Keratinocyte (primary cell): ENCODE results near the gene MYH9. TPM values are rescaled to one million over a fixed set of nuclear protein-coding genes. Genes with fewer than 3 reads are reported as not detected.
A peak's percentile ranks its signal among the peaks of the same experiment; 100 is the strongest.

Experiments
- DNase-seq: peaks from one replicate; pipeline ENCODE4 v3.0.0-alpha.2; 2011; ENCODE audit warnings: low read depth, missing footprints, low spot score
- FAIRE-seq: peaks from 2 replicates; lab custom pipeline; 2011; peaks lifted over from hg19 to GRCh38; lab: Jason Lieb, UNC
- H2AFZ ChIP-seq: 2 replicates; pipeline ENCODE4 v1.6.0; 2012; ENCODE audit warnings: low read length, control low read depth, inconsistent platforms; ENCODE audit not compliant: control insufficient read depth
- H3K27ac ChIP-seq: 2 replicates; pipeline ENCODE4 v1.5.1; 2011; ENCODE audit warnings: low read length; ENCODE audit not compliant: control insufficient read depth, insufficient read depth
- H3K27me3 ChIP-seq: 3 replicates; pipeline ENCODE4 v1.6.0; 2011; ENCODE audit warnings: low read length; ENCODE audit not compliant: control insufficient read depth, insufficient read depth; ENCODE audit errors: extremely low read depth
- H3K36me3 ChIP-seq, 2 experiments: 2 replicates in 1 of 2; 3 replicates in 1 of 2; pipeline ENCODE4 v1.5.1; 2011; ENCODE audit warnings: low read length in 2 of 2, mild to moderate bottlenecking in 1 of 2; ENCODE audit not compliant: control insufficient read depth in 2 of 2, insufficient read depth in 2 of 2; ENCODE audit errors: extremely low read depth in 1 of 2
- H3K4me1 ChIP-seq: 3 replicates; pipeline ENCODE4 v1.5.1; 2011; ENCODE audit warnings: low read length; ENCODE audit not compliant: control insufficient read depth, insufficient read depth; ENCODE audit errors: extremely low read depth
- H3K4me2 ChIP-seq: 3 replicates; pipeline ENCODE4 v1.6.0; 2011; ENCODE audit warnings: low read depth, low read length; ENCODE audit not compliant: control insufficient read depth, insufficient read depth; ENCODE audit errors: extremely low read depth
- H3K4me3 ChIP-seq, 3 experiments: fragments of 200-600 bp in 1 of 3; sonication (generic) in 1 of 3; 2 replicates in 2 of 3; 3 replicates in 1 of 3; pipeline ENCODE4 v1.5.1; 2011 to 2016; ENCODE audit warnings: low read length in 3 of 3, mild to moderate bottlenecking in 3 of 3, control low read depth in 2 of 3, inconsistent platforms in 1 of 3, low read depth in 1 of 3, mixed read lengths in 1 of 3, mixed run types in 1 of 3, moderate library complexity in 1 of 3; ENCODE audit not compliant: control insufficient read depth in 2 of 3, insufficient read depth in 2 of 3; ENCODE audit errors: extremely low read depth in 1 of 3
- H3K79me2 ChIP-seq: 2 replicates; pipeline ENCODE4 v1.6.0; 2012; ENCODE audit warnings: low read length; ENCODE audit not compliant: control insufficient read depth, insufficient read depth
- H3K9ac ChIP-seq: 3 replicates; pipeline ENCODE4 v1.6.0; 2011; ENCODE audit warnings: low read length; ENCODE audit not compliant: control insufficient read depth, insufficient read depth; ENCODE audit errors: extremely low read depth
- H3K9me1 ChIP-seq: 3 replicates; pipeline ENCODE4 v1.6.0; 2011; ENCODE audit warnings: low read length; ENCODE audit not compliant: control insufficient read depth, insufficient read depth; ENCODE audit errors: extremely low read depth
- H3K9me3 ChIP-seq: 2 replicates; pipeline ENCODE4 v1.5.1; 2012; ENCODE audit warnings: low read depth, low read length; ENCODE audit not compliant: control insufficient read depth
- H4K20me1 ChIP-seq: 3 replicates; pipeline ENCODE4 v1.6.0; 2011; ENCODE audit warnings: low read length; ENCODE audit not compliant: control insufficient read depth, insufficient read depth; ENCODE audit errors: extremely low read depth
- EZH2 ChIP-seq: IDR thresholded peaks from one replicate; pipeline ENCODE4 v1.6.1; 2012; ENCODE audit warnings: inconsistent platforms, mild to moderate bottlenecking, low read length, moderate library complexity
- dilution Hi-C: fragments of 300-500 bp; cut with MboI; formaldehyde crosslinking; loops from one replicate; pipeline ENCODE4 v1.7.0; 2020; ENCODE audit warnings: low sequenced_read_pairs; ENCODE audit not compliant: extremely low pct_ligation_motif_present
- polyA plus RNA-seq, 5 experiments: library from polyadenylated mRNA; depleted of rRNA in 3 of 5; stranded (reverse) in 3 of 5; stranded (forward) in 1 of 5; unstranded in 1 of 5; fragments of >200 nt; gene quantifications; 1 replicate in 1 of 5; 2 replicates in 3 of 5; 3 replicates in 1 of 5; pipeline versions ENCODE4 v1.2.1 to v1.2.3, GENCODE V29; 2011 to 2012; ENCODE audit warnings: missing spikeins in 2 of 5, low read depth in 1 of 5, low replicate concordance in 1 of 5
- TF ChIP-seq, protein P1 (sequence below), 3 experiments: IDR thresholded peaks in 1 of 3; conservative IDR thresholded peaks in 1 of 3; optimal IDR thresholded peaks in 1 of 3; 2 replicates in 2 of 3; 3 replicates in 1 of 3; pipeline versions ENCODE3 to v1.5.1; 2011; ENCODE audit warnings: low read length in 3 of 3, mild to moderate bottlenecking in 3 of 3, moderate library complexity in 2 of 3, control low read depth in 1 of 3, inconsistent platforms in 1 of 3; ENCODE audit not compliant: insufficient read depth in 2 of 3; ENCODE audit errors: extremely low read depth in 1 of 3

Gene MYH9
- polyA plus RNA-seq, 1 donor (not counting 4 experiments of a cell fraction or from before 2014, with no cell fraction given) = 351 TPM

- Histone ChIP-seq H3K36me3 (peaks cover 61 to 79% of the 10 kb centered on the region in 2 experiments), H3K9ac (no peak overlapping the region), H3K9me1 (peaks cover 7% of the 10 kb centered on the region), H3K4me1 (peaks cover 64% of the 10 kb centered on the region), H3K4me2 (no peak overlapping the region), H3K27me3 (no peaks in the 10 kb centered on the region), H3K27ac (no peak overlapping the region), H3K9me3 (no peaks in the 10 kb centered on the region), H3K79me2 (peaks cover 97% of the 10 kb centered on the region), H3K4me3 (no peak overlapping the region), H4K20me1 (peaks cover 76% of the 10 kb centered on the region), H2AFZ (no peak overlapping the region)
- TF ChIP-seq, protein P1, sequence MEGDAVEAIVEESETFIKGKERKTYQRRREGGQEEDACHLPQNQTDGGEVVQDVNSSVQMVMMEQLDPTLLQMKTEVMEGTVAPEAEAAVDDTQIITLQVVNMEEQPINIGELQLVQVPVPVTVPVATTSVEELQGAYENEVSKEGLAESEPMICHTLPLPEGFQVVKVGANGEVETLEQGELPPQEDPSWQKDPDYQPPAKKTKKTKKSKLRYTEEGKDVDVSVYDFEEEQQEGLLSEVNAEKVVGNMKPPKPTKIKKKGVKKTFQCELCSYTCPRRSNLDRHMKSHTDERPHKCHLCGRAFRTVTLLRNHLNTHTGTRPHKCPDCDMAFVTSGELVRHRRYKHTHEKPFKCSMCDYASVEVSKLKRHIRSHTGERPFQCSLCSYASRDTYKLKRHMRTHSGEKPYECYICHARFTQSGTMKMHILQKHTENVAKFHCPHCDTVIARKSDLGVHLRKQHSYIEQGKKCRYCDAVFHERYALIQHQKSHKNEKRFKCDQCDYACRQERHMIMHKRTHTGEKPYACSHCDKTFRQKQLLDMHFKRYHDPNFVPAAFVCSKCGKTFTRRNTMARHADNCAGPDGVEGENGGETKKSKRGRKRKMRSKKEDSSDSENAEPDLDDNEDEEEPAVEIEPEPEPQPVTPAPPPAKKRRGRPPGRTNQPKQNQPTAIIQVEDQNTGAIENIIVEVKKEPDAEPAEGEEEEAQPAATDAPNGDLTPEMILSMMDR (optimal IDR thresholded peaks at IDR 0.05 in 1 of 3, IDR thresholded peaks at IDR 0.05 in 1 of 3, conservative IDR thresholded peaks at IDR 0.05 in 1 of 3; ENCODE audit: extremely low read depth in 1 of 3, insufficient read depth in 2 of 3, low read length in 3 of 3) = no peak
- no peak for TF ChIP-seq EZH2
- DNase-seq = no peak
- FAIRE-seq = peak; percentile 76
- dilution Hi-C loops = no loop called here
Observed at GRCh38 chr22:36341640-36342041, 46.1 kb downstream of the MYH9 start.

GRCh38 chr22:36340621-36341020 lies 47.1 kb downstream of the MYH9 start:
- H3K9me3 ChIP-seq = no peaks in the 10 kb centered on the region
- no peaks in the 10 kb centered on the region for H3K27me3 ChIP-seq
- peaks cover 97% of the 10 kb centered on the region for H3K79me2 ChIP-seq
- peaks cover 67% of the 10 kb centered on the region for H3K4me1 ChIP-seq
- no peak overlapping the region for H2AFZ ChIP-seq
- peaks cover 8% of the 10 kb centered on the region for H3K9me1 ChIP-seq
- no peak for TF ChIP-seq EZH2
- TF ChIP-seq, protein P1 (optimal IDR thresholded peaks at IDR 0.05 in 1 of 3, IDR thresholded peaks at IDR 0.05 in 1 of 3, conservative IDR thresholded peaks at IDR 0.05 in 1 of 3; ENCODE audit: extremely low read depth in 1 of 3, insufficient read depth in 2 of 3, low read length in 3 of 3) = no peak
- H3K27ac ChIP-seq = no peak overlapping the region
- peaks cover 67 to 82% of the 10 kb centered on the region in 2 experiments for H3K36me3 ChIP-seq
- dilution Hi-C loops = no loop called here
- H3K4me2 ChIP-seq = no peak overlapping the region
- H3K9ac ChIP-seq = no peak overlapping the region
- peaks cover 75% of the 10 kb centered on the region for H4K20me1 ChIP-seq
- FAIRE-seq = no peak
- H3K4me3 ChIP-seq = no peak overlapping the region
- DNase-seq = no peak
